Left renal cortex interstitium (tissue), 4 donors: ENCODE measurements around the gene IGF2BP2. TPM values are rescaled to one million over a fixed set of nuclear protein-coding genes. Genes with fewer than 3 reads are reported as not detected.

Source experiments
- DNase-seq, 4 donors: peaks; one replicate each; pipeline ENCODE4 v3.0.0-alpha.2; 2013; ENCODE audit warnings: low read depth in 4 of 4, low spot score in 2 of 4, missing footprints in 1 of 4
- polyA plus RNA-seq, 4 donors: library from polyadenylated mRNA; unstranded; fragments of 120-200 nt; gene quantifications; one replicate each; pipeline ENCODE4 v1.2.1, GENCODE V29; 2013; ENCODE audit not compliant: insufficient read length in 4 of 4

IGF2BP2 gene
- polyA plus RNA-seq, 4 donors = 78.3 to 123 (median 103) TPM

DNA sequence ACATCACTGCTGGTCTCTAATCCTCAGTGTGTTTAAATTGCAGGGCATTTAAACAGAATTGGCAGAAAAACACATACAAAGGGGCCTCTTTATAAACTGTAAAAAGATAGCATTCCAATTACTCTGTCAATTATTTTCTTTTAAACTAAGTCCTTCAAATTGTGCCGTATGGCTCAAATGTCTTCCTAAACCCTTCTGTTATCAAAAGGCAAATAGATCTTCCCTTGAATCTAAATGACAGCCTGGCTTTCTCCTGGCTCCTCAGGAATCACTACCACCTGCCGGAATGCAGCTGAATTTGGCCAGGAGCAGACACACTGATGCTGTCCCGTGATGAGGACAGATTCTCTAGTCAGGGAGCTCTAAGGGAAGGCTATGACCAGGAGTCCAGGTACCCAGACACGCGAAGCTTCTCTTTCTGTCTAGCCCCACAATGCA, 85.6 kb downstream of the IGF2BP2 start:
- no peak for DNase-seq

DNA sequence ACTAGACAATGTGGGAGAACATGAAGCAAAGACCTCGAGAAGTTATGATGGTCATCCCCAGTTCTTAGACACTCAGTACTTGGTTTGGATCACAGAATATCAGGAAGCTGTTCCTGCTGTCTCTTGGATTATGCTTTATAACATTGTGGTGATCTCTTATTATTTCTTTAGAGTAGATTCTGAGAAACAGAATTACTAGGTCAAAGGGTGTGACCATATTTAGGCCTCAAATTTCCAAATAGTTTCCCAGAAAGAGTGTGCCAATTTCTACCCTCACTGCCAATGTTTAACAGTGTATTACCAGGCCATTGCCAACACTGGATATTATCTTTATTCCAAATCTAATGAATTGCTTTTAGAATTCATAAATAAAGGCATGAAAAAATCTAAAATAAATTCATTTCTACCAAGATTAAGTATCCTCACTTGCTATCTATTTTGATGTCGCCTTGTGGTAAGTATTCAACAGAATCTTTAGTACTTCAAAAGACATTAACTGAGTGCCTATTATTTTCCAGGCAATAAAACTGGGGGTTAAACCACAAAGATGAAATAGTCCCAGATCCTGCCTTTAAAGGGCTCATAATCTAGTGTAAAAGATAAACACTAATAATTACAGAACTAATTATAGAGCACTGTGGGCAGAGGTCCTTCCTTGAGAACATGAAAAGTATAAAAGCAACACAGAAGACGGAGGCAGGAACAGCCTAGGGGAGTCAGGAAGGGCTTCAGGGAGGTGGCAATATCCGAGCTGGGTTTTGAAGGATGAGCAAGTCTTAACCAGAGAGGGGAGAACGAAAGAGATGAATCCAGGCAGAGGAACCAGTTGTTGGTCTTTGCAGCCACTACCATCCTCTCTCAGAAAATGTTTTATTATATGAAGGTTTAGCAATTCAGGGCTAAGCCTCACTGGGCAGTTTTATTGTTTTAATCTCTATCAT, 86.8 kb downstream of the IGF2BP2 start:
- no peak for DNase-seq

DNA sequence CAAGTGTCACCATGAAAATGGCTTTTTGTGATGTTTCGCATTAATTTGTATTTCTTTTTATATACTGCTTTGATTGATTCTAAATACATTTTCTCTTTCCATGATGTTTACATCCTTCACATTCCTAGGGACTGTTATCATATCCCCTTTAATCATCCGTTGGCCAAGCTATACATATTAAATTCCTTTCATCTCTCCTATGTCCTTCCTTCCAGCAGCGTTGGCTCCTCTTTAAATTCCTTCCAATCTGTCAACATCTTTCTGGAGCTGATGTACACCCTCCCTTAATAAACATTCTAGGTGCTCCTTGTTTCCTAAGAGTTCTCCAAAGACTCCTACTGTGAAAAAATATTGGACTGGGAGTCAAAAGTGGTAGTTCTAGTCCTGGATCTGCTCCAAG, 87.8 kb downstream of the IGF2BP2 start:
- no peak for DNase-seq

DNA sequence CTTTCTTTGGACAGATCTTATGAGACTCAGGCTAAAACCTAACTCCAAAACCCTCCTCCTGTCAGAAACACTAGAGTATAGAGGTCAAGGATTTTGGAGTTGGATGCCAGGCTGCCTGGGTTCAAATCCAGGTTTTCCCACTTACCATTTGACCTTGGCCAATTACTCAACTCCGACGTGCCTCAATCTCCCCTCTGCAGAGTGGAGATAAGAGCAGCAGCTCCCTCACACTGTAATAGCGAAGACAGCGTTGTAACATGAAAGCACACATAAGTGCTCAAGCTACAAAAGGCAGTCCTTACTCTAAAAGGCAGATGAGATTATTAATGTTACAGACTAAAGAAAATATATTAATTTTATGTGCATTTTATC, 90.1 kb downstream of the IGF2BP2 start:
- no peak for DNase-seq

DNA sequence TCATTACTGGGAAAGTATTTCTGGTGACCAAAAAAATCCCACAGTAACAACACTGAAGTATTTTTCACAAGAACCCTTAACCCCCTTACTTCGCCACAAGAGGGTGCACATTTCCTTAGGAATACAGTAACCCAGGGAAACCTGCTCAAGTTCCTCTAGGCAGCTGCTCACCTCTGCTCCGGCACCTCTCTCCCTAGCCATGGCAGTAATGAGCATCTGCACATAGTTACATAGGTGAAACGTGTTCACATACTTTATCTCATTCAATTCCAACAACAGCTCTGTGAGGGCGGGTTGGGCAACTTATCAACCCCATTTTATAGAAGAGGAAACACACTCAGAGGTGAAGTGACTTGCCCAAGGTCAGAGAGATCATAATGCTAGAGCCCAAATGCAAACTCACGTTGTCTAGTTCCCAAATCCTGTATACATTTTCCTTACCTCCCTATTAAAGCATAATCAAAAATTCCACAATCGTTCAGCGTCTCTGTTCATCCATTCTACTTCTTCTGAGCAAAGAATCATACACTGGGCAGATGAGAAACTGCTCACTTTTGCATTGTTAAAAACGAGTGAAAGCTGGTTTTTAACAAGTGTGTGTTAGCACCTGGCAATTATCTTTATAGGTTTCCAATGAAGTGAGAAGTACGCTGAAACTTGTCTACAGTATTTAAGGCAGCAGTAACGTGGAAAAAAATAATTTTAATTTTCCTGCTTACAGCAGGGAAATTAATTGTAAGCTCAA, 90.7 kb downstream of the IGF2BP2 start:
- peak in 1 of 4 donors; percentile 40 for DNase-seq

DNA sequence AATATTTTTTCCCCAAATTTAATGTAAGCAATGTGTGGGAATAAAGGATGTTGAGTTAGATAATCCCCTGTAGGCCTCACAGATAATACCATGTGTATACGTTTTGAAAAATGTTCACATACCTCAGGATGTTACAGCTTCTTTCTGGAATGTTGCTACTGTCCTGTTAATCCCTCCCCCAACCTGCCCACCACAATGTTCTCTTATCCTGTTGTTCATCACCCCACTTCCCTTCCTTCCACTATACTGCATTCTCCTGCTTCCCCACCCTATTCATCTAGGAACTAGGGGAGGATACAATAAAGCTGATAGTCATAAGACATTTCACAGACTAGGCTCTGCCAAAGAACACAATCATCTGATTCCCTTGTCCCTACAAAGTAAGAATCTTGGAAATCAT, 92.1 kb downstream of the IGF2BP2 start:
- DNase-seq = no peak

DNA sequence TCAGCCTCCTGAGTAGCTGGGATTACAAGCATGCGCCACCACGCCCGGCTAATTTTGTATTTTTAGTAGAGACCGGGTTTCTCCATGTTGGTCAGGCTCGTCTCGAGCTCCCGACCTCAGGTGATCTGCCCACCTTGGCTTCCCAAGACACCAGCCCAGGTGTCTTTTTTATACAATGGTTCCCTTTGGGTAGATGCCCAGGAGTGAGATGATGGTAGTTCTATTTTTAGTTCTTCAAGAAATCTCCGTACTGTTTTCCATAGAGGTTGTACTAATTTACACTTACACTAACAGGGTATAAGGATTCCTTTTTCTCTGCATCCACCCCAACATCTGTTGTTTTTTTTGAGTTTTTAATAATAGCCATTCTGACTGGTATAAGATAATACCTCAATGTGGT, 94.3 kb downstream of the IGF2BP2 start:
- no peak for DNase-seq

DNA sequence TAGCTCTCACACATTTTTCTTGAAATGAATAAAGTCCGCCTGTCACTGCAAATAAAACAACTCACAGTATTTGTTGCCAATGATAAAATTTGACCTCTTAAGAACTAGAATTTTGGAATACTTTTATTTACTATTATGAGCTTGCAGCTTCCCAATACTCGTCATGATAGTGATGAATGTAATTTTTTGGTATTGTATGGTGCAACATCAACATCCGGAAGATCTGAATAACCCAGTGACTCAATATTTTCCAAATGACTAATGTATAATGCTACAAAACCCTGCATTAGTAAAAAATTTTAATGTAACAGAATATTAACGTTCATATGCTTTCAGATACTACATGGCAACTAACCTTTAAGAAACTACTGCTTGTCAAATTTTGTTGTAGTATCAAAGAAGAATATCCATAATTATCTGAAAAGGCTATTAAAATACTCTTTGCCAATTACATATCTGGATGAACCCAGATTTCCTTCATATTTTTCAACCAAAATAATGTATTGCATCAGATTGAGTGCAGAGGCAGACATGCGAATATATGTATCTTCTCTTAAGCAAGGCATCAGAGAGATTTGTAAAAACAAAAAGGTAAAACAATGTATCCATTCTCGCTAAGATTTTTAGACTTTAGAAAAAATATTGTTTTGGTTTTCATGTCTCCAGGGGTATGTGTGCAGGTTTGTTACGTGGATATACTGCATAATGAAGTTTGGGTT, 95.3 kb downstream of the IGF2BP2 start:
- DNase-seq = no peak

DNA sequence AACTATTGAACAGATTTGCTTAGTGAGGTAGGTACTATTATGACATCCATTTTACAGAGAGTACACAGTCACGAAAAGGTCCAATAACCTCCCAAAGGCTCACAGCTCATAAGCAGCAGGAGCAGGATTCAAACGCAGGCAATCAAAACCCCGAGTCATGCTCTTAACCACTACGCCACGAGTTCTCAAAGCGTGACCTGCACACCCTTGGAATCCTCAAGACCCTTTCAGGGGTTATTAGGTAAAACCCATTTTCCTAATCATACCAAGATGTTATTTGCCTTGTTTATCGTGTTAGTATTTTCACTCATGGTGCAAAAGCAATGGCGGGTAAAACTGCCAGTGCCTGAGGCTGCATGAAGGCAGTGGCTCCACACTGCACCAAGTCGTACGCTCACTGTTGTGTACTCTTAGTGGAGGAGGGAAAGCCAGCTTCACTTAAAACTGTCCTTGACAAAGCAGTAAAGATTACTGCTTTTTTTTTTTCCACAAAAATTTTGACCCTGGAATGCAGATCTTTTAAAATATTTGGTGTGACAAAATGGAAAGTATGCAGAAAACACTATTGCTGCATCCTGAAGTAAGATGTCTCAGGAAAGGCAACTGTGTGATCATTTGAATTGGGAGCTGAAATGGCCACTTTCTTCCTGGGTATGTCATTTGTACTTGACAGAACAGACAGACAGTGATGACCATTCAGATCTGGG, 96.1 kb downstream of the IGF2BP2 start:
- no peak for DNase-seq

DNA sequence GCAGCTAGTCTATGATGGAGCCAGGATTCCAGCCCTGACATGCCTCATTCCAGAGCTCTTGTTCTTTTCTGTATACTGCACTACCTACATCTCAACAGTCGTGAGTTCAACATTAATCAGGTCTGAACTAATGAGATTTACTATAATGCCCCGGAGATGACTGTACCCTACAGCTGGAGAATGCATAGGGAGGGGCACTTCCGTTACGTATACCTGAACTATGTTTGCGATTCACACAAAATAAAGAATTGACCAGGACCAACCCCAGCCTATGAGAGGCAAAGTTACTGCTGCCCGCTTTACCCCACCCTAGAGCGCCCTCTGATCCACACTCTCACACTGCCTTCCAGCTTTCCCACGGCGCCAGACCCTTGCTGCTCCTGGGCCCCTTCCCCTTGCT, 97.0 kb downstream of the IGF2BP2 start:
- DNase-seq = no peak

DNA sequence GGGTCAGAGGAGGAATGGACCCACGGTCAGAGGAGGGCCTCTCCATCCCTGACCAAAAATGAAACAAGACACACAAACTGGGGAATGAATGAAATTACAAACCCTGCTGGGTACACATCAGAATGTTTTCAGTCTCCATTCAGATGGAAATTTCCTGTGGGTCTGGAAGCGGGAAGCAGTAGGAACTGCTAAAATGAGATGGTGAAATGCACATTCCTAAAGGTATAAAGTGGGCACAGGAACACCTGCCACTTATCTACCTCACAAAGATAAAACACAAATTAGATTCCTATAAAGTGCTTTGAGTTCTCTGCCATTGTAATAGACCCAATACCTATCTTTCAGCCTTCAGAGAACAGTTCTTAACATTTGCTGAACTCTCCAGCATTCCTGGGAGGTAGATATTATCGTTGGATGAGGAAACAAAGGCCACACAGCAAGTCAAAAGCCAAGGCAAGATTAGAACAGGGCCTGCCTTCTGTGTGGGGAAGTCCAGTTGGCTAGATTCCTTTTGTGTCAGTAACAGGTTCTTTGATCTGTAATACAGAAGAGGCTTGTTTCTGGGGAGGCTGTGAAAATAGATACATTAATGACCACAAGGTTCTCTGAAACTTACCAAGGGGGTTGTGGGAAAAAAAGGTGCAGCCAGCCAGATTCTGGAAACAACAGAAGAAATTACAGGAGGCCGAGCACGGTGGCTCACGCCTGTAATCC, 98.4 kb downstream of the IGF2BP2 start:
- DNase-seq = no peak

DNA sequence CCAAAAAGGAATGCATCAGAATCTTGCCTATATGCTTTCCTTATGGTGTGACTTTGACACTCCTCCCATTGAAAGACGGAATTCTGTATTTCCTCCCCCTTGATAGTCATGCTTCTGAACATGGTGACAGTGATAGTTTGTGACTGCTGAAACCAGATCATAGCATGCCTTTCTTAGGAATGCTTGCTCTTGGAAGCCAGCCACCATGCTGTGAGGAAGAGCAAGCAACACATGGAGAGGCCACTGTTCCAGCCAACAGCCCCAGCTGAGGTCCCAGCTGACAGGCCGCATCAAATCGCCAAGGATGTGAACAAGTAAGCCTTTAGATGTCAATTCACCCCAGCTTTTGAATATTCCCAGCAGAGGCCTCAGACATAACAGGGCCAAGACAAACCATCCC, 100.1 kb downstream of the IGF2BP2 start:
- DNase-seq = no peak

DNA sequence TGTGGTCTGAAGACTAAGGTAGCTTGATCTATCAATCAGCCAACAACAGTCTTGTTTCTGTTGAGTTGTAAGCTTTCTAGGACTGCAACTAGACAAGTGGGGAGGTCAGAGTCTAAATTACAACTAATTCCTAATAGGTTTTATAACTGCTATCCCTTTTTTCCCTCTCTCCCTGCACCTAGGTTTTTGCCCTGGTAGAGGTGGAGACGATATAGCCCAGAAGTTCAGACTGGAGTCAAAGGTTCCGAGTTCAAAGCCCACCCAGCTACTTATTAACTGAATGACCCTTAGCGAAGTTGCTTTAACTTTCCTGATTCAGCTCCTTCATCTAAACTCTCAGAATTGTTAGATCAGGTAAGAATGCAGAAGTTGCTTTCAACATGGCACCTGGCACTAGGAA, 100.6 kb downstream of the IGF2BP2 start:
- no peak for DNase-seq

DNA sequence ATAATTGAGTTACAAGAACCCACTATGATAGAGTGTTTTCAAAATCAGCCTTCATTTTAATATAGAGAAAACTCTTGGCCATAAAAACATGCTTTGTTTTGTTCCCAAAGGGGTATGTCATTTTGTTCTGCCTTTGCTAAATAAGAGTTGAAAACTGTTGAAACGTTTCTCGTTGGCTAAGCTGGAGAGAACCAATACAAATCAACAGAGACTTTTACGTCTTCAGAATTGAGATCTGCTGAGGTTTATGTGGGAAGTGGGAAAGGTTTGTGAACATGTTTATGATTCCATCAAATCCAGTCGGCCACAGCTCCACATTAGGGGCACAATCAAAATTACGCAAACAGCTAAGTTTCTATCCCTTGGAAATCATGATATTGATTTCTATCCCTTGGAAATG, 102.0 kb downstream of the IGF2BP2 start:
- no peak for DNase-seq

DNA sequence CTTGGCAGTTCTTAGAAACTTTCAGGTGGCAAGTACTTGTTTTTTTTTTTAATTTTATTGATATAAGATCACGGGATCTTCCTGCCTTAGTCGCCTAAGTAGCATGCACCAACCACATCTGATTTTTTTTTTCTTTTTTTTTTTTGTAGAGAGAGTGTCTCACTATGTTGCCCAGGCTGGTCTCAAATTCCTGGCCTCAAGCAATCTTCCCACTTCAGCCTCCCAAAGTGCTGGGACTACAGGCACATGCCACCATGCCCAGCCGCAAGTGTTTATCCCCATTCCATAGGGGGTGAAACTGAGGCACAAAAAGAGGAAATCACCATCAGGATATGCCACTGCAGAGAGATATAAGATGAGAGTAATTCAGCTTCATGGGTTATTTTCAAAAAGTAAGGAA, 102.9 kb downstream of the IGF2BP2 start:
- DNase-seq = no peak

DNA sequence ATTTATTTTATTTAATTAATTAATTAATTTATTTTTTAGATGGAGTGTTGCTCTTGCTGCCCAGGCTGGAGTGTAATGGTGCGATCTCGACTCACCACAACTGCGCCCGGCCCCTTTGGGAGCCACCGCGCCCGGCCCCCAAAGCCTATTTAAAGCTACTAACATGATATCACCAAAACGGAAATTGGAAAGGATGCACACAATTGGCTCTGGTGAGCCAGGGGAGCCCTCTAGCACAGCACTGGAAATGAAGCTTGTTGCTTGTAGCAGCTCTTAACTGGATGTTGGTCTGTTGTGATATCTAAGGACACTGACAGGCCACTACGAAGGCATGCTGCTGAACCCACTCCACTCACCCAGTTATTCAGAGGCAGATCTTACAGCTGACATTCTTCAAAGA, 104.5 kb downstream of the IGF2BP2 start:
- DNase-seq = no peak

DNA sequence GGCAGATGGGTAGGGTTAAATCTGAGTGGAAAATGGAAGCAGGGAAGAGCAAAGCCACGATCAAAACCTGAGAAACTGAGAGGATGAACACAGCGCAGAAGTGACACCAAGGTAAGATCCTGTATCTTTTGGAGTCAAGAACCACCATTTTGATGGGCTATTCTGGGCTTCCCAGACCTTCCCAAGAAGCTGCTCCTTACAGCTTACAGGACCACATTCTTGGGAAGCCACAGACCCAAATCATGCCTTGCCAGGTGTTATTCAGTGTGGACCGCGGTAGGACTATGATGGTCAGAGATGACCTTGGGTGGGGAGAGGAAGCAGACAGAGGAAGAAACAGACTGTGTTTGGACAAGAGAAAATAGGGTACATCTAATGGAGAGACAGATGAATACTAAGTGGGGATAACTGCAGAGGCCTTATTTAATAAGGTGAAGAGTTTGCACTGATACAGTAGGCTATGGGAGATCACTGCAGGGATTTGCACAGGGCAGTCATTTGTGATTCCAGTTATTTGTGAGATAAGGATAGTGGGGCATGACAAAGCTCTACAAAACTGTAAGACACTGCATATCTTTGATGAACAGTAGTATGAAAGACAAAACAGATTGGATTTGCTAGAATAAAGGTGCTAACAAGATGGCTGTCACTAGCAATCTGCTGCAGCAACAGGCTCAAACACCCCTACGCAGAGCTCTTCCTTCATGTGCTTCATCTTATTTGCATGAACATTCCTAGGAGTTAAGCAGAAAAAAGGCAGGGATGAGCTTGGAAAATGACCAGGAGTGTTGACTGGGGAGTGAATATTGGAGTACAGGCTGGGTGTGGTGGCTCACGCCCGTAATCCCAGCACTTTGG, 105.9 kb downstream of the IGF2BP2 start:
- DNase-seq = no peak

DNA sequence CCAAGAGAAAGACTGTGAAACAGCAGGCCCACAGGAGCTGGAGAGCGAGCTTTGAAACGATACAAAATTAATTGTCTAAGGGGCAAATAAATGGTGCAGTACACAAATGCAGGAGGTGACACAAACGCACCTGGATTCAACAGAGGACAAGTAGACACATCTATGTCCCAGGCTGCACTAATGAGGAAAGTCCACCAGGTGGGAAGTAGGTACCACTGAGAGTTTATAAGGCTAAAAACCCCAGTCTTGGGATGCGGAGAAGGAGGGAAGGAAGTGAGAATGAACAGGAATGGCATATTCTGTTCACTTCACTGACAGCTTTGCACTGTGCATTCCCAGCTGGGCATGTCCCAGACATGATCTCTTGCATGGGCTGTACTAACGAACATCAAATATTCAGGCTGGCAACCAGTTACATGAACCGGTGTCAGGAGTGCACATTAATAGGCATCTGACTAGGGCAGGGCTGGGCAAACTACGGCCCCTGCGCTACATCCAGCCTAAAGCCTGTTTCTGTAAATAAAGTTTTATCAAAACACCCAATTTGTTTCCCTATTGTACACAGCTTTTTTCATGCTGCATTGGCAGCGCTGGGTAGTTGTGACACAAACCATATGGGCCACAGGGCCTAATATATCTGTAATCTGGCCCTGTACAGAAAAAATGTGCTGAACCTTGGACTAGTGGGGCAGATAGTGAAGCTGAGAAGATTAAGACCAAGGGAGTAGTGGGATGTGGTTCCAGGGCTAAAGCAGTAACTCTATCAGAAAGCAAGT, 107.0 kb downstream of the IGF2BP2 start:
- no peak for DNase-seq
